Right ventricle myocardium superior (tissue), 1 donor: Measurements from ENCODE around the gene CHST11. TPM values are rescaled to one million over a fixed set of nuclear protein-coding genes. Genes with fewer than 3 reads are reported as not detected.

Experiments
- ATAC-seq: fragments of 200-7000 bp; cut with Tn5 transposase; one replicate; pipeline ENCODE4 v1.9.1; 2020; ENCODE audit warnings: mild to moderate bottlenecking; ENCODE audit not compliant: poor library complexity
- DNase-seq: peaks from one replicate; pipeline ENCODE4 v3.0.0-alpha.2; 2020
- intact Hi-C: fragments of 100-400 bp; cut with DNase I; formaldehyde crosslinking; loops from one replicate; pipeline ENCODE4 v1.11.2; 2022
- total RNA-seq: library from RNA; stranded (reverse); fragmentation: NEBNext Ultra II Directional; extraction: Animal tissue kit (Norgen Biotek cat#: 25700); gene quantifications from one replicate; pipeline ENCODE4 v1.2.1, GENCODE V29; 2021
- donor health status: DM: no; HTN: yes; CAD: no; lungs with severe emphysema.

CHST11 gene
- total RNA-seq, 1 donor from 2014 or later, result 3.0 TPM

- ATAC-seq (peak; percentile 62), DNase-seq (peak; percentile 77)
- intact Hi-C loops, result loop anchor here (5.0 kb wide), 1 partner anchor 75 kb away; no protein-coding TSS in a partner anchor
These were observed 400 bp downstream of the CHST11 start for GRCh38 chr12:104456950-104457745.

GRCh38 chr12:104457746-104458693 is 1.3 kb downstream of the CHST11 start:
- ATAC-seq, result peak; percentile 20
- intact Hi-C loops, result loop anchor here (5.0 kb wide), 1 partner anchor 76 kb away; no protein-coding TSS in a partner anchor
- DNase-seq, result peak; percentile 52

- peak; percentile 51 for DNase-seq
- intact Hi-C loops, result loop anchor here (5.0 kb wide), 1 partner anchor 77 kb away; no protein-coding TSS in a partner anchor
- no peak for ATAC-seq
These were observed 2.1 kb downstream of the CHST11 start for GRCh38 chr12:104458694-104459367.

- DNase-seq, result no peak
- ATAC-seq, result no peak
- intact Hi-C loops, result loop anchor here (5.0 kb wide), 1 partner anchor 77 kb away; no protein-coding TSS in a partner anchor
These were observed 2.7 kb downstream of the CHST11 start for GRCh38 chr12:104459368-104459909.

GRCh38 chr12:104460041-104460719 is 3.4 kb downstream of the CHST11 start:
- no peak for DNase-seq
- intact Hi-C loops, result no loop called here
- ATAC-seq, result no peak

GRCh38 chr12:104460973-104461698 is 4.4 kb downstream of the CHST11 start:
- DNase-seq, result no peak
- no peak for ATAC-seq
- intact Hi-C loops, result no loop called here

- intact Hi-C loops, result no loop called here
- ATAC-seq, result no peak
- DNase-seq, result no peak
These were observed 5.6 kb downstream of the CHST11 start for GRCh38 chr12:104462325-104462724.

- DNase-seq, result no peak
- ATAC-seq, result peak; percentile 29
- intact Hi-C loops, result no loop called here
These were observed 6.2 kb downstream of the CHST11 start for GRCh38 chr12:104462931-104463339.

- no peak for ATAC-seq
These were observed 6.6 kb downstream of the CHST11 start for GRCh38 chr12:104463368-104463767.

GRCh38 chr12:104464899-104465298 is 8.2 kb downstream of the CHST11 start:
- DNase-seq (no peak), ATAC-seq (no peak)
- intact Hi-C loops, result no loop called here

More at GRCh38 chr12:104463368-104463767, 6.6 kb downstream of the CHST11 start:
- intact Hi-C loops, result no loop called here
- no peak for DNase-seq

GRCh38 chr12:104466709-104467345 is 10.1 kb downstream of the CHST11 start:
- DNase-seq (no peak), ATAC-seq (no peak)
- intact Hi-C loops, result no loop called here

GRCh38 chr12:104467346-104467837 is 10.6 kb downstream of the CHST11 start:
- intact Hi-C loops, result no loop called here
- ATAC-seq, result no peak

GRCh38 chr12:104468371-104468770 is 11.6 kb downstream of the CHST11 start:
- ATAC-seq (no peak), DNase-seq (no peak)
- intact Hi-C loops, result no loop called here

More at GRCh38 chr12:104467346-104467837, 10.6 kb downstream of the CHST11 start:
- DNase-seq, result no peak

- intact Hi-C loops, result no loop called here
- ATAC-seq (no peak), DNase-seq (no peak)
These were observed 12.3 kb downstream of the CHST11 start for GRCh38 chr12:104469066-104469465.

- intact Hi-C loops, result no loop called here
These were observed 12.8 kb downstream of the CHST11 start for GRCh38 chr12:104469523-104469922.

GRCh38 chr12:104470521-104470920 is 13.8 kb downstream of the CHST11 start:
- intact Hi-C loops, result no loop called here
- DNase-seq (no peak), ATAC-seq (no peak)

More at GRCh38 chr12:104469523-104469922, 12.8 kb downstream of the CHST11 start:
- ATAC-seq (no peak), DNase-seq (no peak)

- DNase-seq, result no peak
- intact Hi-C loops, result no loop called here
- no peak for ATAC-seq
These were observed 14.6 kb downstream of the CHST11 start for GRCh38 chr12:104471336-104471735.
